Middle frontal gyrus (tissue), 1 donor: ENCODE data around the gene SLF2.

Experiments used
- DNase-seq: peaks from one replicate; pipeline ENCODE4 v3.0.0-alpha.2; 2015; ENCODE audit warnings: low spot score; ENCODE audit errors: extremely low spot score

The SLF2 gene

GRCh38 chr10:101011517-101012423 lies 99.0 kb downstream of the SLF2 start:
- DNase-seq: no peak

- DNase-seq: peak; percentile 89
Observed at GRCh38 chr10:101012525-101013364, 100.0 kb downstream of the SLF2 start.

- no peak for DNase-seq
Observed at GRCh38 chr10:101013365-101013825, 100.6 kb downstream of the SLF2 start.

GRCh38 chr10:101014230-101014884 lies 101.6 kb downstream of the SLF2 start:
- no peak for DNase-seq
